Esophagus muscularis mucosa (tissue), 3 donors: ENCODE measurements around the gene GRIK1.

Source experiments
- CTCF ChIP-seq, 3 experiments: fragments of 200-600 bp in 2 of 3; fragments of 450-650 bp in 1 of 3; sonication (generic) in 2 of 3; IDR thresholded peaks; one replicate each; pipeline ENCODE4 v1.5.1; 2017 to 2019; ENCODE audit warnings: antibody characterized with exemption in 3 of 3, mild to moderate bottlenecking in 2 of 3, moderate library complexity in 1 of 3
- POLR2A ChIP-seq: fragments of 450-650 bp; IDR thresholded peaks from one replicate; pipeline ENCODE4 v1.6.1; 2017; ENCODE audit warnings: antibody characterized with exemption, moderate library complexity, mild to moderate bottlenecking, low read depth
- POLR2AphosphoS5 ChIP-seq, 2 donors: sonication (generic); formaldehyde crosslinking; IDR thresholded peaks; one replicate each; pipeline ENCODE4 v1.6.1; 2017; ENCODE audit warnings: antibody characterized with exemption in 2 of 2

- TF ChIP-seq CTCF (IDR thresholded peaks at IDR 0.05) (no peak), POLR2AphosphoS5 (IDR thresholded peaks at IDR 0.05) (no peak), POLR2A (no peak)
Measured at GRCh38 chr21:29801122-29801521, 138.7 kb downstream of the GRIK1 start.
